Thyroid gland (tissue), 4 donors: ENCODE measurements around the gene NADK. TPM values are rescaled to one million over a fixed set of nuclear protein-coding genes. Genes with fewer than 3 reads are reported as not detected.

Experiments
- DNase-seq, 2 donors: peaks; one replicate each; pipeline ENCODE4 v3.0.0-alpha.2; 2019
- H3K27ac ChIP-seq, 3 donors: fragments of 200-600 bp; sonication (generic); 1 replicate in 2 of 3; 2 replicates in 1 of 3; pipeline ENCODE4 v1.5.1; 2016 to 2019; ENCODE audit warnings: mild to moderate bottlenecking in 1 of 3, moderate library complexity in 1 of 3
- H3K27me3 ChIP-seq: fragments of 200-600 bp; sonication (generic); one replicate; pipeline ENCODE4 v1.5.1; 2019
- H3K36me3 ChIP-seq, 2 donors: fragments of 200-600 bp; sonication (generic); one replicate each; pipeline ENCODE4 v1.5.1; 2016 to 2019
- H3K4me1 ChIP-seq, 2 donors: fragments of 200-600 bp; sonication (generic); one replicate each; pipeline ENCODE4 v1.5.1; 2017 to 2019
- H3K4me3 ChIP-seq, 3 donors: fragments of 200-600 bp; sonication (generic); replicated peaks in 1 of 3; 1 replicate in 2 of 3; 2 replicates in 1 of 3; pipeline ENCODE4 v1.5.1; 2016; ENCODE audit warnings: mild to moderate bottlenecking in 1 of 3
- H3K9me3 ChIP-seq: fragments of 200-600 bp; sonication (generic); one replicate; pipeline ENCODE4 v1.5.1; 2017
- POLR2A ChIP-seq, 2 donors: fragments of 450-650 bp; IDR thresholded peaks; one replicate each; pipeline ENCODE4 v1.6.1; 2017; ENCODE audit warnings: antibody characterized with exemption in 2 of 2, mild to moderate bottlenecking in 2 of 2, moderate library complexity in 1 of 2
- WGBS, 2 donors: methylation state at CpG; one replicate each; pipeline ENCODE4 v1.1.5; 2017; 5-methylcytosine and 5-hydroxymethylcytosine counted together
- intact Hi-C: fragments of 100-400 bp; cut with DNase I; formaldehyde crosslinking; loops from one replicate; pipeline ENCODE4 v1.15.1; 2023
- total RNA-seq, 4 donors: library from RNA; depleted of rRNA; stranded (reverse); fragments of >200 nt; gene quantifications; one replicate each; pipeline ENCODE4 v1.2.3, GENCODE V29; 2016
- TF ChIP-seq, protein P1 (sequence below), 6 experiments: fragments of 200-600 bp in 3 of 6; fragments of 450-650 bp in 3 of 6; sonication (generic) in 3 of 6; IDR thresholded peaks; one replicate each; pipeline ENCODE4 v1.5.1; 2016 to 2019; ENCODE audit warnings: antibody characterized with exemption in 6 of 6, mild to moderate bottlenecking in 2 of 6, inconsistent platforms in 1 of 6, moderate library complexity in 1 of 6

The NADK gene
- total RNA-seq, 4 donors from 2014 or later: 64.8 to 91.4 (median 84.2) TPM

DNA sequence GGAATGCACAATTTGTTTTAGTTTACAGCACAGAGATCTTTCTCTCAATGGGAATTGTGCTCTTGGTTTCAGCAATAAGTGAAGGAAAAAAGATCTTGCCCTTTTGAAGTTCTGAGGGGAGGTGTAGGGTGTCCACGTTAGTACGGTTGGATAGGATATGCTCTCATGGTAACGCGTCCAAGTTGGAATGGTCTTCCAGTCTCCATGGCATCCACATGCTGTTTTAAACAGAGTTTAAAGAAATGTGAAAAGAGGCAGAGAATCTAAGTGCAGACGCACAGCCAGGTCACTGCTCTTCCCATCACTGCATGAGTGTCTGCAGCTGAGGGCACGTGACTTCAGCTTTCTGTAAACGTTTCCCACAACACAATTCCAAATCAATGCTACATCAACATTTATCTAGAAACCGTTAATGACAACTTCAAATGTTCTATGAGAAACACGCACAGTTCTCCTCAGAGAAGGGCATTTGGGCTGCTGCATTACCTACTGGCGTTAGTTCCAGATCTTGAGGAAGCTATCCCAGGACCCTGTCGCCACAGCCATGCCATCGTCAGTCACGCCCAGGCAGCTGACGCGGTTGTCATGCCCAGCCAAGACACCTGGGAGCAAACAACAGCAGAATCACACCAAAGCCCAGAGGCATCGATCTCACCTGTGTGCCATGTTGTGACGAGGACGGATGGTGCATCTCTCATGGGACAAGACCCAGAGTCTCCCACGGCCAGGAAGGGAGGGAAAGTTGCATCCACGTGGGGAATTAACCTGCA, 8.8 kb upstream of the NADK start:
- no peak for TF ChIP-seq POLR2A (IDR thresholded peaks at IDR 0.05)
- TF ChIP-seq, protein P1, sequence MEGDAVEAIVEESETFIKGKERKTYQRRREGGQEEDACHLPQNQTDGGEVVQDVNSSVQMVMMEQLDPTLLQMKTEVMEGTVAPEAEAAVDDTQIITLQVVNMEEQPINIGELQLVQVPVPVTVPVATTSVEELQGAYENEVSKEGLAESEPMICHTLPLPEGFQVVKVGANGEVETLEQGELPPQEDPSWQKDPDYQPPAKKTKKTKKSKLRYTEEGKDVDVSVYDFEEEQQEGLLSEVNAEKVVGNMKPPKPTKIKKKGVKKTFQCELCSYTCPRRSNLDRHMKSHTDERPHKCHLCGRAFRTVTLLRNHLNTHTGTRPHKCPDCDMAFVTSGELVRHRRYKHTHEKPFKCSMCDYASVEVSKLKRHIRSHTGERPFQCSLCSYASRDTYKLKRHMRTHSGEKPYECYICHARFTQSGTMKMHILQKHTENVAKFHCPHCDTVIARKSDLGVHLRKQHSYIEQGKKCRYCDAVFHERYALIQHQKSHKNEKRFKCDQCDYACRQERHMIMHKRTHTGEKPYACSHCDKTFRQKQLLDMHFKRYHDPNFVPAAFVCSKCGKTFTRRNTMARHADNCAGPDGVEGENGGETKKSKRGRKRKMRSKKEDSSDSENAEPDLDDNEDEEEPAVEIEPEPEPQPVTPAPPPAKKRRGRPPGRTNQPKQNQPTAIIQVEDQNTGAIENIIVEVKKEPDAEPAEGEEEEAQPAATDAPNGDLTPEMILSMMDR (IDR thresholded peaks at IDR 0.05): no peak
- Histone ChIP-seq H3K36me3 (peaks cover 36% of the 10 kb centered on the region in 2 donors), H3K27me3 (no peaks in the 10 kb centered on the region), H3K4me3 (no peak overlapping the region), H3K27ac (peak overlapping the region; percentile 4 to 72 (median 57)), H3K9me3 (no peaks in the 10 kb centered on the region), H3K4me1 (peaks cover 49 to 58% of the 10 kb centered on the region in 2 donors)
- DNase-seq: no peak
- intact Hi-C loops: no loop called here
- WGBS, 2 donors: 89% methylated on average over 20 of the region's 20 CpGs

DNA sequence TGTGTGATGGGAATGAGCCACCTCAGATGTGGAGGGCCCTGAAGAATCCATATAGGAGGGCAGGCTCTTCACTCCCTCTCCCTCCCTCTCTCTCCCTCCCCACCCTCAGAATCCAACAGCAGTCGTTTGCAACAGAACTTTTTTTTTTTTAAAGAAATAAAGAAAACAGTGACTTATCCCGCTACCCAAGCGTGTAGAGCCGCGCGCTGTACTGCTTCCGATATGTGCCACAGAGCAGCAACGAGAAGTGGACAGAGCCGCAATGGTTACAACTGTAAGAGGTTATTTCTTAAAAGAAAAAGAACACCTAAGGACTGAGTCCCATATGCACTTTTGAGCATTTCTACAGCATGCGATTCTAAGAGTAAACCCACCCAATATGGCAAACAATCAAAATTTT, 7.4 kb upstream of the NADK start:
- no peaks in the 10 kb centered on the region for H3K9me3 ChIP-seq
- 39 to 41% methylated on average over 10 of the region's 10 CpGs for WGBS, 2 donors
- H3K4me1 ChIP-seq: peaks cover 53 to 72% of the 10 kb centered on the region in 2 donors
- peak; percentile 86 to 88 for DNase-seq
- peaks cover 30 to 36% of the 10 kb centered on the region in 2 donors for H3K36me3 ChIP-seq
- no peak for TF ChIP-seq POLR2A (IDR thresholded peaks at IDR 0.05)
- TF ChIP-seq, protein P1 (IDR thresholded peaks at IDR 0.05): no peak
- H3K27ac ChIP-seq: peak overlapping the region in 2 of 3 donors; percentile 25 to 48
- intact Hi-C loops: no loop called here
- no peaks in the 10 kb centered on the region for H3K27me3 ChIP-seq
- H3K4me3 ChIP-seq: no peak overlapping the region

DNA sequence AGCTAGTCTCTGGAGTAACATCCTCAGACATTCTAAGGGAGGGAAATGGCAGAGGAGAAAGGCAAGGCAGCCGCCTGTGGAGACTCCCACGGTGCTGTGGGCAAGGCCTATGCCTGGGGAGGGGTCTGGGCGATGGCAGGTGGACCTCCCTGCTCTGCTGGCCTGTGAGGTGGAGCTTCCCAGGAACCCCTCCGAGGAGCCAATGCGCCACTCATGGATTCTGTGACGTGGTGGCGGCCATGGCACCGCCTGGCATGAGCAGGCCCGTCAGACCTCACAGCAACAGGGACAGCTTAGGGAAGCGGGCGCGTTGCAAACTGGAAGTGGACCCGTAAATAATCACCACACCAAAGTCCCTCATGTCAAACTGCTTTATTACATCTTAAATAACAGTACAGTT, 6.7 kb upstream of the NADK start:
- DNase-seq: no peak
- WGBS, 2 donors: 88 to 92% methylated on average over 13 of the region's 13 CpGs
- H3K4me1 ChIP-seq: peaks cover 53 to 77% of the 10 kb centered on the region in 2 donors
- no peak for TF ChIP-seq POLR2A (IDR thresholded peaks at IDR 0.05)
- TF ChIP-seq, protein P1 (IDR thresholded peaks at IDR 0.05): no peak
- H3K4me3 ChIP-seq: no peak overlapping the region
- H3K9me3 ChIP-seq: no peaks in the 10 kb centered on the region
- H3K27me3 ChIP-seq: no peaks in the 10 kb centered on the region
- H3K27ac ChIP-seq: peak overlapping the region in 2 of 3 donors; percentile 9 to 48
- H3K36me3 ChIP-seq: peaks cover 25 to 30% of the 10 kb centered on the region in 2 donors
- intact Hi-C loops: no loop called here

DNA sequence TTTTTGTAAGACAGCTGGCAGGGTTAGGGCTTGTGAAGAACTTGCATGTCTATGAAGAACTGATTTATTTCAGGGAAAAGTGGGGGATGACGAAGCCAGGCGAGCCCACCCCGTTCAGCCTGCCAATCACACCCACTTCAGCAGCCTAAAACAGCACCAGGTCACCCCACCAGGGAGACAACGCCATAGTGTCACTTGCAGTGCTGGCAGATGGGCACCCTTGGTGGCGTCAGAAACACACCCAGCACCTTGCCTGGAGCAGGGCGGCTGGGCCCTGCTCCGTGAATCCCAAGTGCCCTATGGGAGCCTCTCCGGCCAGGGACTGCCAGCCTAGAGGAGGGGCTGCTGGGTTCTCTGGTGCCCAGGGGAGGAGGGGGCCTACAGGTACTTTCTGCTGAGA, 5.0 kb upstream of the NADK start:
- peaks cover 55 to 78% of the 10 kb centered on the region in 2 donors for H3K4me1 ChIP-seq
- no peak for TF ChIP-seq POLR2A (IDR thresholded peaks at IDR 0.05)
- TF ChIP-seq, protein P1 (IDR thresholded peaks at IDR 0.05): no peak
- no peaks in the 10 kb centered on the region for H3K27me3 ChIP-seq
- intact Hi-C loops: no loop called here
- no peaks in the 10 kb centered on the region for H3K9me3 ChIP-seq
- H3K4me3 ChIP-seq: no peak overlapping the region
- DNase-seq: no peak
- H3K27ac ChIP-seq: peak overlapping the region in 2 of 3 donors; percentile 58 to 87
- H3K36me3 ChIP-seq: peaks cover 9 to 16% of the 10 kb centered on the region in 2 donors
- WGBS, 2 donors: 66 to 70% methylated on average over 3 to 4 of the region's 8 CpGs
